Vagina (tissue), 2 donors: ENCODE results near the gene FCHSD2. TPM values are rescaled to one million over a fixed set of nuclear protein-coding genes. Genes with fewer than 3 reads are reported as not detected.
A peak's percentile ranks its signal among the peaks of the same experiment; 100 is the strongest.

ENCODE experiments used
- DNase-seq, 2 donors: peaks; one replicate each; pipeline ENCODE4 v3.0.0-alpha.2; 2017; ENCODE audit errors: extremely low spot score in 2 of 2
- H3K27ac ChIP-seq: fragments of 200-600 bp; sonication (generic); one replicate; pipeline ENCODE4 v1.5.1; 2019
- H3K27me3 ChIP-seq: fragments of 200-600 bp; sonication (generic); one replicate; pipeline ENCODE4 v1.5.1; 2019
- H3K36me3 ChIP-seq, 2 donors: fragments of 200-600 bp; sonication (generic); one replicate each; pipeline ENCODE4 v1.5.1; 2017 to 2019
- H3K4me1 ChIP-seq: fragments of 200-600 bp; sonication (generic); one replicate; pipeline ENCODE4 v1.5.1; 2019
- H3K4me3 ChIP-seq, 2 donors: fragments of 200-600 bp; sonication (generic); 1 replicate in 1 of 2; 2 replicates in 1 of 2; pipeline ENCODE4 v1.5.1; 2016 to 2019
- H3K9me3 ChIP-seq: fragments of 200-600 bp; sonication (generic); one replicate; pipeline ENCODE4 v1.5.1; 2019
- POLR2A ChIP-seq, 2 donors: fragments of 450-650 bp; IDR thresholded peaks; one replicate each; pipeline ENCODE4 v1.6.1; 2017; ENCODE audit warnings: antibody characterized with exemption in 2 of 2, mild to moderate bottlenecking in 2 of 2, moderate library complexity in 2 of 2
- POLR2AphosphoS5 ChIP-seq, 2 donors: sonication (generic); formaldehyde crosslinking; IDR thresholded peaks; one replicate each; pipeline ENCODE4 v1.9.0; 2017; ENCODE audit warnings: antibody characterized with exemption in 2 of 2, mild to moderate bottlenecking in 2 of 2, low read depth in 1 of 2; ENCODE audit not compliant: insufficient read depth in 1 of 2
- intact Hi-C: fragments of 100-400 bp; cut with DNase I; formaldehyde crosslinking; loops from one replicate; pipeline ENCODE4 v1.15.1; 2023
- total RNA-seq: library from RNA; depleted of rRNA; stranded (reverse); fragments of >200 nt; gene quantifications from one replicate; pipeline ENCODE4 v1.2.3, GENCODE V29; 2016
- TF ChIP-seq, protein P1 (sequence below), 3 experiments: fragments of 450-650 bp in 2 of 3; fragments of 200-600 bp in 1 of 3; sonication (generic) in 1 of 3; IDR thresholded peaks; one replicate each; pipeline ENCODE4 v1.5.1; 2017 to 2019; ENCODE audit warnings: antibody characterized with exemption in 3 of 3, mild to moderate bottlenecking in 2 of 3, moderate library complexity in 2 of 3

Gene FCHSD2
- total RNA-seq, 1 donor from 2014 or later: 15.7 TPM

DNA sequence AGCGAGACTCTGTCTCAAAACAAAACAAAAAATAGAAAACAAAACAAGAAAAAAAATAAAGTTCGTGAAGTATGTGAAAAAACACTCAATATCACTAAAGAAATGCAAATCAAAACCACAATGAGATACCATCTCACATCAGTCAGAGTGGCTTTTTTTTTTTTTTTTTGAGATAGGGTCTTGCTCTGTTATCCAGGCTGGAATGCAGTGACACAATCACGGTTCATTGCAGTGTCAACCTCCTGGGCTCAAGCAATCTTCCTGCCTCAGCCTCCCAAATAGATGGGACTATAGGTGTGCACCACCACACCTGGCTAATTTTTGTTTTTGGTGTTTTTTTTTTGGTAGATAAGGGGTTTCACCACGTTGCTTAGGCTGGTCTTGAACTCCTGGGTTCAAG is 290.4 kb downstream of the FCHSD2 start:
- DNase-seq: no peak
- H3K9me3 ChIP-seq: no peaks in the 10 kb centered on the region
- no peak overlapping the region for H3K27ac ChIP-seq
- H3K4me1 ChIP-seq: peaks cover 7% of the 10 kb centered on the region
- H3K4me3 ChIP-seq: no peak overlapping the region
- no peaks in the 10 kb centered on the region for H3K36me3 ChIP-seq
- no peaks in the 10 kb centered on the region for H3K27me3 ChIP-seq
- intact Hi-C loops: no loop called here
- TF ChIP-seq POLR2A (IDR thresholded peaks at IDR 0.05): no peak
- TF ChIP-seq POLR2AphosphoS5 (IDR thresholded peaks at IDR 0.05; ENCODE audit: insufficient read depth in 1 of 2, low read depth in 1 of 2): no peak
- TF ChIP-seq, protein P1, sequence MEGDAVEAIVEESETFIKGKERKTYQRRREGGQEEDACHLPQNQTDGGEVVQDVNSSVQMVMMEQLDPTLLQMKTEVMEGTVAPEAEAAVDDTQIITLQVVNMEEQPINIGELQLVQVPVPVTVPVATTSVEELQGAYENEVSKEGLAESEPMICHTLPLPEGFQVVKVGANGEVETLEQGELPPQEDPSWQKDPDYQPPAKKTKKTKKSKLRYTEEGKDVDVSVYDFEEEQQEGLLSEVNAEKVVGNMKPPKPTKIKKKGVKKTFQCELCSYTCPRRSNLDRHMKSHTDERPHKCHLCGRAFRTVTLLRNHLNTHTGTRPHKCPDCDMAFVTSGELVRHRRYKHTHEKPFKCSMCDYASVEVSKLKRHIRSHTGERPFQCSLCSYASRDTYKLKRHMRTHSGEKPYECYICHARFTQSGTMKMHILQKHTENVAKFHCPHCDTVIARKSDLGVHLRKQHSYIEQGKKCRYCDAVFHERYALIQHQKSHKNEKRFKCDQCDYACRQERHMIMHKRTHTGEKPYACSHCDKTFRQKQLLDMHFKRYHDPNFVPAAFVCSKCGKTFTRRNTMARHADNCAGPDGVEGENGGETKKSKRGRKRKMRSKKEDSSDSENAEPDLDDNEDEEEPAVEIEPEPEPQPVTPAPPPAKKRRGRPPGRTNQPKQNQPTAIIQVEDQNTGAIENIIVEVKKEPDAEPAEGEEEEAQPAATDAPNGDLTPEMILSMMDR (IDR thresholded peaks at IDR 0.05): no peak

DNA sequence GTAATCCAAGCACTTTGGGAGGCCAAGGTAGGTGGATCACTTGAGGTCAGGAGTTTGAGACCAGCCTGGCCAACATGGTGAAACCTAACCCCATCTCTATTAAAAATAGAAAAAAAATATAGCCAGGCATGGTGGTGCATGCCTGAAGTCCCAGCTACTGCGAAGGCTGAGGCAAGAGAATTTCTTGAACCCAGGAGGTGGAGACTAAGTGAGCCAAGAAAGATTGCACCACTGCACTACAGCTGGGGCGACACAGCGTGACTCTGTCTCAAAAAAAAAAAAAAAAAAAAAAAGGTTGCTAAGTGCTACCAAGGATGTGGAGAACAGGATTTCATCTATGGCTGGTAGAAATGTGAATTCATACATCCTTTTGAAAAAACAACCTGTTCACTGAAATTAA is 291.3 kb downstream of the FCHSD2 start:
- Histone ChIP-seq H3K27me3 (no peaks in the 10 kb centered on the region), H3K36me3 (no peaks in the 10 kb centered on the region), H3K4me3 (no peak overlapping the region), H3K9me3 (no peaks in the 10 kb centered on the region), H3K27ac (no peak overlapping the region), H3K4me1 (no peaks in the 10 kb centered on the region)
- TF ChIP-seq, protein P1 (IDR thresholded peaks at IDR 0.05): no peak
- TF ChIP-seq POLR2AphosphoS5 (IDR thresholded peaks at IDR 0.05; ENCODE audit: insufficient read depth in 1 of 2, low read depth in 1 of 2) (no peak), POLR2A (IDR thresholded peaks at IDR 0.05) (no peak)
- DNase-seq: no peak
- intact Hi-C loops: no loop called here

DNA sequence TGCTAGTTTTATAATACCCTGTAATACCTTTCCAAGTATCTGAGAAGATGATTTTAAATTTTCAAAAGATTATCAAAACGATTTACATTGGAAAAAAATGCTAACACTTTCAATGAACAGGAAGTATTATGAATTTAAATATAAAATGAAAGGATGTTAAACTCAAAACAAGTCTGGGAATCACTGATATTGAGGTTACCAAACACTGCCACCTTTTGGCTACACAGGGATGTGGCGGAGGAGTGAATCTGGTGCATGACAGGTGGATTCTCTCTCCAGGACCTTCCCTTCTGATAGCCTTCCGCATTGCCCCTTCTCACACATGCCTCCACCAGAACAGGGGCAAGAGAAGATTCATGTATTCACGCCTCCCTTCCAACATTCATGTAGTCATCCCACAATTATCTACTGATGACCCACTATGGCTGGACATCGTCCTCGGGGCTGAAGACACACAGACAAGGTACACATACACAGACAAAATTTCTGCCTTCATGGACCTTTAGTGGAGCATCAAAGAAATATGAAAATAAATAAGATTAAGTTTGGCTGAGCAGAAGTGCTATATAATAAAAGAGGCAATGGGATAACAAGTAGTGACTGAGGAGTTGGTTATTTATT is 293.2 kb downstream of the FCHSD2 start:
- Histone ChIP-seq H3K27ac (no peak overlapping the region), H3K36me3 (peaks cover 0 to 3% of the 10 kb centered on the region in 2 donors), H3K4me3 (no peak overlapping the region), H3K9me3 (no peaks in the 10 kb centered on the region), H3K4me1 (no peaks in the 10 kb centered on the region), H3K27me3 (no peaks in the 10 kb centered on the region)
- no peak for TF ChIP-seq POLR2AphosphoS5 (IDR thresholded peaks at IDR 0.05; ENCODE audit: insufficient read depth in 1 of 2, low read depth in 1 of 2)
- TF ChIP-seq, protein P1 (IDR thresholded peaks at IDR 0.05): peak in 2 of 3 experiments; percentile 28 to 31
- DNase-seq: no peak
- intact Hi-C loops: no loop called here

DNA sequence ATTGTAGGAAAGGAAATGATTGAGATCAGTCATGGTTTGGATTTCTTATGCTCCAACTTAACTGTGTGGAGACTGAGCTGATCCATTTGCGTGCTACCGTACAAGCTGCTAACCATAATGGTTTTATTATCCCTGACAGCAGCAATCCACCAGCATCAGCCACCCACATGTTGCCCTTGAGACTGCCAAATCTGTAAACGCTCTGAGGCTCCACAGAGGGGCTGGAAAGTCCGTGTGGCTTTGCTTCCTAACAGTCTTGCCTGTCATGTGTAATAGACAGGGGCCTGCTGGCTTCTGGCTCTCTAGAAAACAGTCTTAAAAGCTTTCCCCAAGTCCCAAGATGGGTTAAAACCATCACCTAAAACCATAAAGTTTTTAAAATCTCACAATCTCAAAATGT is 297.8 kb downstream of the FCHSD2 start:
- no peak for DNase-seq
- TF ChIP-seq POLR2A (IDR thresholded peaks at IDR 0.05): no peak
- Histone ChIP-seq H3K9me3 (no peaks in the 10 kb centered on the region), H3K27me3 (no peaks in the 10 kb centered on the region), H3K36me3 (peaks cover 0 to 22% of the 10 kb centered on the region in 2 donors), H3K4me3 (no peak overlapping the region), H3K4me1 (no peaks in the 10 kb centered on the region), H3K27ac (no peak overlapping the region)
- intact Hi-C loops: no loop called here

DNA sequence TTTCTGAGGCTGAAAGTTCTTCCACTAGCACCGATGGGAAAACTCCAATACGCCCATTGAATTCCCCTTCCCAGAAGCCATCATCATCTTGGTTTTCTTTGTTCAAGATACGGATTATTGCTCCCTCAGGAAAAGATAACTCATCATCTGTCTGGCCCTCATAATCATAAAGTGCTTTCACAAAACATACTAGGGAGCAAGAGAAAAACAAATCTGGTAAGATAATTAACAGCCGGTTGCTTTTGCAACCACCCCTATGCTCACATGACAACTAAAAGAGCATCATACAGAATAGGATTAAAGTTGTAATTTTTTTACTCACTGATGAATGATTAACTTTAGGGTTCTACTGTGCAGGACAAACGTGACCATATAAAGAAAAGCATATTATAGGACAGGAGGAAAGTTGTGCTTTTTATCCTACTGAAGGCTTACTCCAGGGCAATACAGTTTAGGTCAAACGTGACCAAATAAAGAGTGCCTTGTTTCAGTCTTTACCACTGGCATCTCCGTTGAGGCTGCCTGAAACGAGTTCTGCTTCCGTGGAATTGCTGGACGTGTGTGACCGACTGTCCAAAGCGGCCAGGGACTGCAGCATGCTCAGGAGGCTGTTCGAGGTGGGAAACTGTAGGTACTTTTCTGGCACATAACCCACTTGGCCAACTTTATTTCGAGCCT is 299.3 kb downstream of the FCHSD2 start:
- intact Hi-C loops: no loop called here
- no peak for DNase-seq
- H3K9me3 ChIP-seq: no peaks in the 10 kb centered on the region
- no peak overlapping the region for H3K27ac ChIP-seq
- TF ChIP-seq POLR2A (IDR thresholded peaks at IDR 0.05) (no peak), POLR2AphosphoS5 (IDR thresholded peaks at IDR 0.05; ENCODE audit: insufficient read depth in 1 of 2, low read depth in 1 of 2) (no peak)
- TF ChIP-seq, protein P1 (IDR thresholded peaks at IDR 0.05): no peak
- H3K4me1 ChIP-seq: no peaks in the 10 kb centered on the region
- H3K27me3 ChIP-seq: no peaks in the 10 kb centered on the region
- H3K36me3 ChIP-seq: peaks cover 0 to 22% of the 10 kb centered on the region in 2 donors
- H3K4me3 ChIP-seq: no peak overlapping the region
